Stimulated activated CD8-positive, alpha-beta memory T cell treated with anti-CD3 and anti-CD28 coated beads, Interleukin-15, amount 100 ng/mL, for 1 hour (primary cell): ENCODE measurements around the gene NUP93.

ENCODE experiments used
- DNase-seq: peaks from one replicate; pipeline ENCODE4 v3.0.0-alpha.2; 2020; ENCODE audit warnings: low read depth

Gene NUP93

DNA sequence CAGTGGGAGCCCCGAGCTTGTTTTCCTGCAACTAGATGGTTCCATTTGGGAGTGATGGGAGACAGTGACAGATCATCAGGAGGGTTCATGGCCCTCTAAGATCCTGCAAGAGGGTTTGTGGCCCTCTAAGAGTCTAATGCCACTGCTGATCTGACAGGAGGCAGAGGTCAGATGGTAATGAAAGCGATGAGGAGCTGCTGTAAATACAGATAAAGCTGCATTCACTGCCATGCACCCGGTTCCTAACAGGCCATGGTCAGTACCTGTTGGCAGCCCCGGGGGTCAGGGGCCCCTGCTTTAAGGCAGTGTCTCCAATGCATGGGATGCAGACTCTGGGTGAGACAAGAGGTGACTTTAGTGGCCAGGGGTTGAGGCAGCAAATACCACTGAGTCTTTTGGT, 165.9 kb downstream of the NUP93 start:
- DNase-seq = no peak

DNA sequence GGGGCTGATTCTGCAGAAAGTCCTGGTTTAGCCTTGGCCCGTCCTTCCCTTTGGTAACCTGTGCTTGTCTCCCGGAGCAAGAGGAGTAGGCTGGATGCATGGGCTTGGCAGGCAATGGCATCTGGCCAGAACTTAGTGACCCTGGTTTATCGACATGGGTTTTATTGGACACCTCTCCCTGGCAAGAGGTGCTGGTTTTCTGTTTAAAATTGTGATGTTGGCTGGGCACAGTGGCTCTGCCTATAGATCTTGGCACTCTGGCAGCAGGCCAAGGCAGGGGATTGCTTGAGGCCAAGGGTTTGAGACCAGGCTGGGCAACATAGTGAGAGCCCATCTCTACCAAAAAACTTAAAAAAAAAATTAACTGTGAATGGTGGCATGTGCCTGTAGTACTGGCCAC, 166.3 kb downstream of the NUP93 start:
- no peak for DNase-seq

DNA sequence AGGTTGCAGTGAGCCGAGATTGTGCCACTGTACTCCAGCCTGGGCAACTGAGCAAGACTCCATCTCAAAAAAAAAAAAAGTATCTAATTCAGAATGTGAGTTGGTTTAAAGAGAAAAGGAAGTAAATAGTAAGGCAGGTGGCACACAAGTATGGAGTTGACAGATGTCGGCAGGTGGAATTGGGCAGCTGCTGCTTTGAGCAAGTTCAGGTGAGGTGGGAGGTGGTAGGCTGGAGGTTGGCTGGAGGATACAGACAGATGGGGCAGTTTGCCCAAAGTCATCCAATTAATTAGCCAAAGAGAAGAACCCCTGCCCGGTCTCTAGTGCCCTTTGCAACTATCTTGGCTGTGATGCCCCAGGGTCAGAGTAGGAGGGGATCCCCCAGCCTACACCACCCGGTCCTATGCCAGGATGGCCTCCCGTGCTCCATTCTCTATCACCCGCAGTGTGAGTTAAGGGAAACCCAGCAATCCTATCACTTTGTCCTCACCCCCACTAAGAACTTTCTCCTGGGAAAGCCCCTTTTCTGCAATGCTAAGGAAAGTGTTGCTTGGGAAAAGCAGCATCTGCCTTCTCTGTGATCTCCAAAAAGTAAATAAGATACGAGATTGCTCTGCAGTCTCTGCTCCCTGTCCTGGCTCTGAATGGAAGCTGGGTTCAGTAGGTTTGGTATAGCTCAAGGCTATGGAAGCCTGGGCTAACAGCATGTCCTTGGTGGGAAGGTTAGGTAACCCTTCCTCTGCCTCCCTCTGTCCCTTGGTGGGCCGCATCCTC, 167.3 kb downstream of the NUP93 start:
- no peak for DNase-seq

DNA sequence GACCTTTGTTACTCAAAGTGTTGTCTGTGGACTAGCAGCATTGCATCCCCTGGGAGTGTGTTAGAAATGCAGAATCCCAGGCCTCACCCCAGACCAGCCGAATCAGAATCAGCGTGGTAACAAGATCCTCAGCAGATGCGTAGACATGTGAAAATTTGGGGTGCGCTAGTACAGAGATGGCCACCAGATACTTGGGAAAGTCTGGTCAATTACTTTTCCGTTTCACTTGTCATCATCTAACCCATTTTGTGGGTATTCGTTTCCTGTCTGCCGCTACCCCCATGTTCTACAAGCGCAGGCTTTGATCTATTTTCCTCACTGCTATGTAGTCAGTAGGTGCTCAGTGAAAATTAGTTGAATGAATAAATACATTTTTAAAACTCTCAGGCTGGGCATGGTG, 168.9 kb downstream of the NUP93 start:
- DNase-seq = no peak
